Measurements from ENCODE around the gene ATOH8.

The ATOH8 gene

GRCh38 chr2:85810371-85811179 is 56.8 kb downstream of the ATOH8 start:
- Histone ChIP-seq H3K9ac (ENCODE audit: low read depth in 1 of 2, low read length in 2 of 2) (no peak overlapping the region), H3K4me1 (ENCODE audit: control insufficient read depth in 2 of 2, insufficient read depth in 2 of 2, low read length in 2 of 2) (peaks cover 11% of the 10 kb centered on the region in 2 donors), H3K9me3 (ENCODE audit: control insufficient read depth in 2 of 2, low read length in 2 of 2) (no peaks in the 10 kb centered on the region), H3K4me3 (ENCODE audit: low read length in 2 of 2) (no peak overlapping the region), H3K27me3 (ENCODE audit: control insufficient read depth in 2 of 2, insufficient read depth in 2 of 2, low read length in 2 of 2) (peaks cover 0 to 3% of the 10 kb centered on the region in 2 donors), H3K27ac (ENCODE audit: low read depth in 2 of 2, low read length in 2 of 2) (no peak overlapping the region), H3K36me3 (ENCODE audit: control insufficient read depth in 2 of 2, insufficient read depth in 2 of 2, low read length in 2 of 2) (no peaks in the 10 kb centered on the region)

DNA sequence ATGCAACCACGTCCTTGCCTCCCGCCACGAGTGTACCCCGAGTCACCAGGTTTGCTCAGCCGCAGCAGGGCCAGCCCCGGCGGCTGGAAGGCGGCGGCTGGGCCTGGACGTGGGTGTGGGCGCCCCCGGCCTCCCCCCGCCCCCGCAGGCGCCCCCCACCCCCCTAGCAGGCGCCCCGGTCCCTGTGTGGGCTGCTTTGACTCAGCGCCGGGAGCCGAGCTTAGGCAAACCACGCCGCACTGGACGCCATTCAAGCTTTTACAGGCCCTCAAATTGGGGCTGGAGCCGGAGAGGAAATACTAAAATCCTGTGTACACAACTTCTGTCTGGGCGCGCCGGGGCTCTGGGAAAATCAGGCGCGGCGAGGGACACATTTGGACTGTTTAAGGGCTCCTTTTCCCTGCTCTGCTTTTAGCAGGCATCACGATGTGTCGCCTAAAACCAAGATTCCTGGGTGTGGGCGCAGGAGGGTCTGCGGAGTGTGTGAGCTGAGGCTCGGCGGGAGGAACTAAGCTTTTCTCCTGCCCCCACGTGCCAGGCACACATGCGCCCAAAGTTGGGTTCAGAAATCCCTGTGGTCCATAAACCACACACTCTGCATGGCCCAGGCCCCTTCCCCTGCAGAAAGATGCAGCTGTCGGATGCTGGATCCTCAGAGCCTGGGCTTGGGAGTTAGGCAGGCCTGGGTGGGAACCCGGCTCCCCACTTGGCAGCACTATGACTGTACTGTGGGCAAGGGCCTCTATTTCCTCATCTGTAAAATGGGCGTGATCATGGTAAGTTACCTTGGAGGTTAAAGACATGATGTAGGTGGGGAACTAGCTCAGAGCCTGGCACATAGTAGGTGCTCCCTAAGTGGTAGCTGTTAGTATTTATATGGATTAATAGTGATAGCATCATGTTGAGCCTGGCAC is 57.6 kb downstream of the ATOH8 start:
- Histone ChIP-seq H3K36me3 (ENCODE audit: control insufficient read depth in 2 of 2, insufficient read depth in 2 of 2, low read length in 2 of 2) (no peaks in the 10 kb centered on the region), H3K4me3 (ENCODE audit: low read length in 2 of 2) (no peak overlapping the region), H3K27me3 (ENCODE audit: control insufficient read depth in 2 of 2, insufficient read depth in 2 of 2, low read length in 2 of 2) (peaks cover 0 to 3% of the 10 kb centered on the region in 2 donors), H3K4me1 (ENCODE audit: control insufficient read depth in 2 of 2, insufficient read depth in 2 of 2, low read length in 2 of 2) (peaks cover 11% of the 10 kb centered on the region in 2 donors), H3K9ac (ENCODE audit: low read depth in 1 of 2, low read length in 2 of 2) (no peak overlapping the region), H3K27ac (ENCODE audit: low read depth in 2 of 2, low read length in 2 of 2) (peak overlapping the region in 1 of 2 donors; percentile 35), H3K9me3 (ENCODE audit: control insufficient read depth in 2 of 2, low read length in 2 of 2) (no peaks in the 10 kb centered on the region)

DNA sequence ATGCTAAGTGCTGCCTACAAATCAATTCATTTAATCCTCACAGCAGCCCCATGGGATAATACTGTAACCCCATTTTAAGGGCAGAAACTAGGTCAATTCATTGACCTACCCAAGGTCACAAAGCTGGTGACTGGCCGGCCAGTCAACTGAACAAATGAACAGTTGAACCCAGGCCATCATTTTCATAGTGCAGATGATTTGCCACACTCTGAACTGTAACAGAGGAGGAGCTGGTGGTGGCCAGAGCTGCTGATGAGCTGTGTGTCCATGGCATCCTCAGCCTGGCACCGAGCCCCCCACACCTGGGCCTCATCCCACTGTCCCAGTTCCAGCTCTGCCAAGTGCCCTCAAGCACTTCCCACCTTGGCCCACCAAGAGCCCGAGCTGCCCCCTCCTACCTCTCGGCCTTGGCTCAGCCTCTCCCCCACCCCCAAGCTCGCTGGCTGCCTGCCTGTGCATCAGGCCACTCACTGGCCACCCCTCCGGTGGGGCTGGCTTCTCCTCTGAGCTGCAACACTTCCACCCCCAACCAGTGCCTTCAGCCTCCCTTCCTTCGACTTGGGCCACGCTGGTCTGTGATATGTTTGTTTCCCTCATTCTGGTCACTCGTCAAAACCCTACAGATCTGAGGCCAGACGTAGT is 58.4 kb downstream of the ATOH8 start:
- Histone ChIP-seq H3K9ac (ENCODE audit: low read depth in 1 of 2, low read length in 2 of 2) (no peak overlapping the region), H3K4me1 (ENCODE audit: control insufficient read depth in 2 of 2, insufficient read depth in 2 of 2, low read length in 2 of 2) (peaks cover 7 to 11% of the 10 kb centered on the region in 2 donors), H3K27me3 (ENCODE audit: control insufficient read depth in 2 of 2, insufficient read depth in 2 of 2, low read length in 2 of 2) (peaks cover 0 to 3% of the 10 kb centered on the region in 2 donors), H3K27ac (ENCODE audit: low read depth in 2 of 2, low read length in 2 of 2) (no peak overlapping the region), H3K4me3 (ENCODE audit: low read length in 2 of 2) (no peak overlapping the region), H3K36me3 (ENCODE audit: control insufficient read depth in 2 of 2, insufficient read depth in 2 of 2, low read length in 2 of 2) (no peaks in the 10 kb centered on the region), H3K9me3 (ENCODE audit: control insufficient read depth in 2 of 2, low read length in 2 of 2) (no peaks in the 10 kb centered on the region)

DNA sequence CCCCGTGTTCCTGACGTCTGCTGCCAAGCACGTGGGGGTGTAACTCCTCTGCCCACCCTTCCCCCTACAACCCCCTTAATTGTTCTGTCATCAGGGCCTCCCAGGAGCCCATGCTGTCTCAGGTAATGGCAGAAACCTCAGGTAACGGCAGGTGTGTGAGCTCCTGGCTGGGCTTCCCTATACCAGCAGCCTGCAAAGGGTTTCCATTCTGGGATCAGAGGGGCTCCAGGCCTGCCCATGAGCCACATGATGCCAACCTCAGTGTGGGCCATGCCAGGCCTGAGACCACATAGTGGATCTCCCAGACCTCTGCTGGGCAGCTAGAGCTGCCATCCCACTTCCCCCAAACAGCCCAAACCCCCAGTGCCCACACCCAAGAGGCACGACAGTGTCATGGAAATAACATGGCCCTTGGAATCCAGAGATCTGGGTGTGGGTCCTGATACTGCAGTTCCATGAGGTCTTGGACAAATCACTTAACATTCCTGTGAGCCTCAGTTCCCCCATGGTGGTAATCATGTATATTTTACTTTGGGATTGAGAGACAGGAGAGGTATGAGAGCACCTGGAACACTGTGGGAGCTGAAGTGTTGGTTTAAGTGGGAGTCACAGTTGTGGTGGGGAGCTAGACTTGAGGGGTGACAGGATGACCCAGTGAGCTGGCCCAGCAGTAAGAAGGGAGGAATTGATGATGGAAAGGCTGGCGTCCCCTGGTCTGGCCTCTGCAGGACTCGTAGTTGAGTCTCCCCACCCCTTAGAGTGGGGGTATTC is 59.6 kb downstream of the ATOH8 start:
- no peak overlapping the region for H3K4me3 ChIP-seq (ENCODE audit: low read length in 2 of 2)
- H3K27me3 ChIP-seq (ENCODE audit: control insufficient read depth in 2 of 2, insufficient read depth in 2 of 2, low read length in 2 of 2), result peaks cover under 1 to 3% of the 10 kb centered on the region in 2 donors
- H3K4me1 ChIP-seq (ENCODE audit: control insufficient read depth in 2 of 2, insufficient read depth in 2 of 2, low read length in 2 of 2), result peaks cover 7 to 11% of the 10 kb centered on the region in 2 donors
- no peak overlapping the region for H3K27ac ChIP-seq (ENCODE audit: low read depth in 2 of 2, low read length in 2 of 2)
- no peaks in the 10 kb centered on the region for H3K9me3 ChIP-seq (ENCODE audit: control insufficient read depth in 2 of 2, low read length in 2 of 2)
- H3K36me3 ChIP-seq (ENCODE audit: control insufficient read depth in 2 of 2, insufficient read depth in 2 of 2, low read length in 2 of 2), result no peaks in the 10 kb centered on the region
- H3K9ac ChIP-seq (ENCODE audit: low read depth in 1 of 2, low read length in 2 of 2), result no peak overlapping the region

GRCh38 chr2:85813982-85814801 is 60.4 kb downstream of the ATOH8 start:
- Histone ChIP-seq H3K36me3 (ENCODE audit: control insufficient read depth in 2 of 2, insufficient read depth in 2 of 2, low read length in 2 of 2) (no peaks in the 10 kb centered on the region), H3K4me1 (ENCODE audit: control insufficient read depth in 2 of 2, insufficient read depth in 2 of 2, low read length in 2 of 2) (peaks cover 7 to 11% of the 10 kb centered on the region in 2 donors), H3K27ac (ENCODE audit: low read depth in 2 of 2, low read length in 2 of 2) (no peak overlapping the region), H3K9ac (ENCODE audit: low read depth in 1 of 2, low read length in 2 of 2) (no peak overlapping the region), H3K4me3 (ENCODE audit: low read length in 2 of 2) (no peak overlapping the region), H3K9me3 (ENCODE audit: control insufficient read depth in 2 of 2, low read length in 2 of 2) (no peaks in the 10 kb centered on the region), H3K27me3 (ENCODE audit: control insufficient read depth in 2 of 2, insufficient read depth in 2 of 2, low read length in 2 of 2) (peaks cover 2 to 3% of the 10 kb centered on the region in 2 donors)

DNA sequence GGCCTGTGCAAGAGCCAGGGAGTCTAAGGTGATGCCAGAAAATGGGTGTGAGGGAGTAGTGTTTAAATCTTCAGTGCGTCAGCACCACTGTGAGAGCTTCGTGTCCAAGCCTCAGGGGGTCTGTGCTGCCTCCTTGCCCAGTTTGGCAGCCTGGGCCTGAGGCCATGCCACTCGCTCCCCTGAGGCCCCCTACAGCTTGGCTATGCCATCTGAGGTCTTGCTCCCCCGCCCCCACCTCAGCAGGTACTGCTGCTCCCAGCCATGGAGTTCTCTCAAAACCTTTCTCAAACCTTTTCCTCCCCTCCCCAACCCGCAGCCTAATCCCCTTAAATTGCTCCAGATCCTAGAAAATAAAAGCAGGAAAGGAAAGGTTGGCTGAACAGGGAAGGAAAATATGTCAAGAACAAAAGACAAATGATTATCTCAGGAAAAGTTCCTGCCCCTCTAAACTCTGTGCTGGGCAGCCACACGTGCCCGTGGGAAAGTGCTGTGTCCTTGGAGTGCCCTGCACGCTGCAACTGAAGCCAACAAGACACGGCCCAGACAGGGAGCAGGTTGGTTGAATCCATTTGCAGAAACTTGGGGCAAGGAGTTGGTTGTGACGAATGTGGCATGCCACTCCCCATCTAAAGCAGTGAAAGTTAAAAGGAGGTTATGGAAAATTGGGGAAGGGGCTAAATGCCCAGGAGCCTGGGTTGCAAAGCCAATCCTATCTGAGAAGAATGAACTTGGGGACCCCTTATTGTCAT is 61.2 kb downstream of the ATOH8 start:
- H3K27ac ChIP-seq (ENCODE audit: low read depth in 2 of 2, low read length in 2 of 2), result no peak overlapping the region
- peaks cover 7 to 11% of the 10 kb centered on the region in 2 donors for H3K4me1 ChIP-seq (ENCODE audit: control insufficient read depth in 2 of 2, insufficient read depth in 2 of 2, low read length in 2 of 2)
- peaks cover 2 to 3% of the 10 kb centered on the region in 2 donors for H3K27me3 ChIP-seq (ENCODE audit: control insufficient read depth in 2 of 2, insufficient read depth in 2 of 2, low read length in 2 of 2)
- no peaks in the 10 kb centered on the region for H3K36me3 ChIP-seq (ENCODE audit: control insufficient read depth in 2 of 2, insufficient read depth in 2 of 2, low read length in 2 of 2)
- H3K4me3 ChIP-seq (ENCODE audit: low read length in 2 of 2), result no peak overlapping the region
- H3K9me3 ChIP-seq (ENCODE audit: control insufficient read depth in 2 of 2, low read length in 2 of 2), result no peaks in the 10 kb centered on the region
- no peak overlapping the region for H3K9ac ChIP-seq (ENCODE audit: low read depth in 1 of 2, low read length in 2 of 2)

DNA sequence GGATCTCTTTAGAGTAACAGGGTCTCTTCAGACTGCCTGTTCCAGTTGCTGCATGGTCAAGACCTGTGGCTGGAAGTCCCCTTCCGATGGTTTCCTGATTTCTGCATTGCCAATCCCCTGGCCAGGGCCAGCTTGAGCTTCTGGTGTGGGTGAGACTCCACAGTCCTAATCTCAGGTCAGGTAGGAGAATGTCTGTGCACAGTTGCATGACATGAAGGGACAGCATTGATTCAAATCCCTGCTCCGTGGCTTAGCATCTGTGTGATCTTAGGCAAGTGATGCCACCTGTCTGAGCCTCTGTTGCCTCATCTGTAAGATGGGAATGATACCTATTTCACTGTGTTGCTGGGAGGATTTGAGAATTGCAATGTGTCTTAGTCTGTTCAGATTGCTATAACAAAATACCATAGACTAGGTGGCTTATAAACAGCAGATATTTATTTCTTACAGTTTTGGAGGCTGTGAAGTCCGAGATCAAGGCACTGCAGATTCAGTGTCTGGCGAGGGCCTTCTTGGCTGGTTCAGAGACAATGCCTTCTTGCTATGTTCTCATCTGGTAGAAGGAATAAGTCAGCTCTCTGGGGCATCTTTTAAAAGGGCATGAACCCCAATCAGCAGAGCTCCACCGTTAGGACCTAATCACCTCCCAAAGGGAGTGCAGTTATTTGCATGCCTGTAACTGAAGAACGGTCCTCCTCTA is 66.2 kb downstream of the ATOH8 start:
- no peaks in the 10 kb centered on the region for H3K4me1 ChIP-seq (ENCODE audit: control insufficient read depth in 2 of 2, insufficient read depth in 2 of 2, low read length in 2 of 2)
- no peak overlapping the region for H3K4me3 ChIP-seq (ENCODE audit: low read length in 2 of 2)
- no peak overlapping the region for H3K9ac ChIP-seq (ENCODE audit: low read depth in 1 of 2, low read length in 2 of 2)
- H3K36me3 ChIP-seq (ENCODE audit: control insufficient read depth in 2 of 2, insufficient read depth in 2 of 2, low read length in 2 of 2), result no peaks in the 10 kb centered on the region
- H3K27me3 ChIP-seq (ENCODE audit: control insufficient read depth in 2 of 2, insufficient read depth in 2 of 2, low read length in 2 of 2), result peaks cover 0 to 2% of the 10 kb centered on the region in 2 donors
- H3K27ac ChIP-seq (ENCODE audit: low read depth in 2 of 2, low read length in 2 of 2), result no peak overlapping the region
- no peaks in the 10 kb centered on the region for H3K9me3 ChIP-seq (ENCODE audit: control insufficient read depth in 2 of 2, low read length in 2 of 2)

- no peaks in the 10 kb centered on the region for H3K36me3 ChIP-seq (ENCODE audit: control insufficient read depth in 2 of 2, insufficient read depth in 2 of 2, low read length in 2 of 2)
- peaks cover 0 to 6% of the 10 kb centered on the region in 2 donors for H3K4me1 ChIP-seq (ENCODE audit: control insufficient read depth in 2 of 2, insufficient read depth in 2 of 2, low read length in 2 of 2)
- peaks cover 0 to 2% of the 10 kb centered on the region in 2 donors for H3K27me3 ChIP-seq (ENCODE audit: control insufficient read depth in 2 of 2, insufficient read depth in 2 of 2, low read length in 2 of 2)
- H3K4me3 ChIP-seq (ENCODE audit: low read length in 2 of 2), result no peak overlapping the region
- H3K9me3 ChIP-seq (ENCODE audit: control insufficient read depth in 2 of 2, low read length in 2 of 2), result no peaks in the 10 kb centered on the region
- no peak overlapping the region for H3K27ac ChIP-seq (ENCODE audit: low read depth in 2 of 2, low read length in 2 of 2)
- H3K9ac ChIP-seq (ENCODE audit: low read depth in 1 of 2, low read length in 2 of 2), result no peak overlapping the region
Observed at GRCh38 chr2:85822766-85823165, 69.0 kb downstream of the ATOH8 start.

Measured in mucosa of rectum (tissue), 2 donors.